Lung (tissue), 12 donors: ENCODE results near the gene BANK1. TPM values are rescaled to one million over a fixed set of nuclear protein-coding genes. Genes with fewer than 3 reads are reported as not detected.

Experiments
- ATAC-seq: fragments of 200-7000 bp; cut with Tn5 transposase; one replicate; pipeline ENCODE4 v1.9.1; 2020; ENCODE audit warnings: moderate number of reproducible peaks; ENCODE audit not compliant: insufficient read depth, low FRiP score
- DNase-seq, 3 donors: peaks; one replicate each; pipeline ENCODE4 v3.0.0-alpha.2; 2013 to 2017
- H3K27ac ChIP-seq, 2 donors: one replicate each; pipeline ENCODE4 v1.5.1; 2013; ENCODE audit warnings: mild to moderate bottlenecking in 2 of 2, moderate library complexity in 2 of 2, control low read depth in 1 of 2, inconsistent platforms in 1 of 2, low read depth in 1 of 2, low read length in 1 of 2
- H3K27me3 ChIP-seq, 3 donors: one replicate each; pipeline ENCODE4 v1.5.1; 2013; ENCODE audit warnings: low read length in 2 of 3; ENCODE audit not compliant: control insufficient read depth in 3 of 3, insufficient read depth in 3 of 3
- H3K36me3 ChIP-seq, 4 donors: one replicate each; pipeline ENCODE4 v1.5.1; 2013; ENCODE audit warnings: low read length in 4 of 4, mild to moderate bottlenecking in 1 of 4, moderate library complexity in 1 of 4; ENCODE audit not compliant: control insufficient read depth in 4 of 4, insufficient read depth in 4 of 4
- H3K4me1 ChIP-seq, 5 donors: one replicate each; pipeline ENCODE4 v1.5.1; 2013; ENCODE audit warnings: low read length in 5 of 5, mild to moderate bottlenecking in 2 of 5, moderate library complexity in 1 of 5; ENCODE audit not compliant: control insufficient read depth in 5 of 5, insufficient read depth in 5 of 5
- H3K4me3 ChIP-seq: one replicate; pipeline ENCODE4 v1.5.1; 2013; ENCODE audit warnings: mild to moderate bottlenecking, control low read depth, moderate library complexity
- H3K9ac ChIP-seq, 2 donors: one replicate each; pipeline ENCODE4 v1.5.1; 2013; ENCODE audit warnings: low read length in 2 of 2, control low read depth in 1 of 2; ENCODE audit not compliant: insufficient read depth in 1 of 2
- H3K9me3 ChIP-seq, 4 donors: one replicate each; pipeline ENCODE4 v1.5.1; 2013; ENCODE audit warnings: low read length in 3 of 4, mild to moderate bottlenecking in 1 of 4, moderate library complexity in 1 of 4; ENCODE audit not compliant: control insufficient read depth in 4 of 4, insufficient read depth in 3 of 4
- WGBS, 2 donors: extraction: QIAGEN DNeasy Blood & Tissue Kit; methylation state at CpG; one replicate each; pipeline ENCODE4 v1.1.7; 2013; 5-methylcytosine and 5-hydroxymethylcytosine counted together
- polyA plus RNA-seq, 2 donors: library from polyadenylated mRNA; stranded (reverse); fragments of 200-250 nt; gene quantifications; one replicate each; pipeline ENCODE4 v1.2.1, GENCODE V29; 2013
- total RNA-seq, 2 donors: library from RNA; depleted of rRNA in 1 of 2; stranded (reverse); fragments of >200 nt in 1 of 2; gene quantifications; one replicate each; pipeline ENCODE4 v1.2.1, GENCODE V29; 2014 to 2021
- TF ChIP-seq, protein P1 (sequence below): IDR thresholded peaks from 2 replicates; pipeline ENCODE4 v1.5.1; 2012; ENCODE audit warnings: mild to moderate bottlenecking; ENCODE audit errors: control extremely low read depth, extremely low read depth
- donor health status: control.
- donor health status: control.
- donor health status: Bipolar disorder and iron deficiency.
- donor health status: healthy.
- donor health status: DM: yes; HTN: yes; CAD: no.

BANK1 gene
- total and polyA plus RNA-seq, 4 donors: 7.0 to 20.5 (median 8.9) TPM

DNA sequence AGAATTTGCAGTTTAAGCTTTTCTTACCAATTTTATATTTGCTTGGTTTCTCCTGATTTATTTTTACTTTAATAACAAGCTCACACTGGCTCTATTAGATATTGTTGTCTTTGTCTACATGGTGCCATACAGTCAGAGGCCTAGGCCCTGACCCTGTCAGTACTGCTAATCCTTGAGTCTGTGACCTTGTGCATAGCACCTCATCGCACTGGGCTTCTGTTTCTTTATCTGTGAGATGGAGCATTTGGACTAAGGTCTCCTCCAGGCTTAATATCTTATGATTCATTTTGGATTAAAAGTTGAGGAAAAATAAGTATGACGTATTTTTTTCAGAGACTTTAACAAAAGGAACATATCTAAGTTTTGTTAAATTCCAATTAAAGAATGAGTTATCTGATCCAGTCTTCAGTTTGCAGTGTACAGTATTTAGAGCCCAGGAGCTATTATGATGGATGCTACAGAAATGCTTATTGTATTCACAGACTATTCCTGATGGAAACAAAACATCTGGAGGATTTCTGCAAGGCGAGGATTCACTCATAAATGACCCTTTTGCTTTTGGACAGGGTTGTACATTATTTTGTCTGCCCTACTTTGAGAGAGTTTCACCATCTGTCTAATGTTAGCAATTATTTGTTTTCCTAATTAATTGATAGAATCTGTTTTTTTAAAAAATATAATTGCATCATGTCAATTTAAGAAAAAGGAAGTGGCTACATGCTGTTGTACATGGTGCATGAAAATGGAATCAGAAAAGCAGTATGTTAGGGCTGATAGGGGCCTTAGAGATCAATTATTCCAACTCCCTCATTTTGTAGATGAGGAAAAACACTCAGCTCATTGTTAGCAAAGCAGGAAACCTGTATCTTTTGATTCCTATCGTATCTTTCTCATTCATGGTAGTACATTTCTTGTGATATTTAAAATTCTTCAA is 203.6 kb downstream of the BANK1 start:
- ATAC-seq (no peak), DNase-seq (peak in 2 of 3 donors; percentile 47 to 78)
- no peak overlapping the region for H3K27ac ChIP-seq
- TF ChIP-seq, protein P1, sequence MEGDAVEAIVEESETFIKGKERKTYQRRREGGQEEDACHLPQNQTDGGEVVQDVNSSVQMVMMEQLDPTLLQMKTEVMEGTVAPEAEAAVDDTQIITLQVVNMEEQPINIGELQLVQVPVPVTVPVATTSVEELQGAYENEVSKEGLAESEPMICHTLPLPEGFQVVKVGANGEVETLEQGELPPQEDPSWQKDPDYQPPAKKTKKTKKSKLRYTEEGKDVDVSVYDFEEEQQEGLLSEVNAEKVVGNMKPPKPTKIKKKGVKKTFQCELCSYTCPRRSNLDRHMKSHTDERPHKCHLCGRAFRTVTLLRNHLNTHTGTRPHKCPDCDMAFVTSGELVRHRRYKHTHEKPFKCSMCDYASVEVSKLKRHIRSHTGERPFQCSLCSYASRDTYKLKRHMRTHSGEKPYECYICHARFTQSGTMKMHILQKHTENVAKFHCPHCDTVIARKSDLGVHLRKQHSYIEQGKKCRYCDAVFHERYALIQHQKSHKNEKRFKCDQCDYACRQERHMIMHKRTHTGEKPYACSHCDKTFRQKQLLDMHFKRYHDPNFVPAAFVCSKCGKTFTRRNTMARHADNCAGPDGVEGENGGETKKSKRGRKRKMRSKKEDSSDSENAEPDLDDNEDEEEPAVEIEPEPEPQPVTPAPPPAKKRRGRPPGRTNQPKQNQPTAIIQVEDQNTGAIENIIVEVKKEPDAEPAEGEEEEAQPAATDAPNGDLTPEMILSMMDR: no peak
- no peaks in the 10 kb centered on the region for H3K27me3 ChIP-seq
- H3K9ac ChIP-seq: no peak overlapping the region
- no peaks in the 10 kb centered on the region for H3K36me3 ChIP-seq
- WGBS, 2 donors: 73 to 85% methylated on average over 4 of the region's 4 CpGs
- H3K9me3 ChIP-seq: no peaks in the 10 kb centered on the region
- H3K4me1 ChIP-seq: peaks cover 0 to 9% (median 0%) of the 10 kb centered on the region in 5 donors
- H3K4me3 ChIP-seq: no peak overlapping the region

DNA sequence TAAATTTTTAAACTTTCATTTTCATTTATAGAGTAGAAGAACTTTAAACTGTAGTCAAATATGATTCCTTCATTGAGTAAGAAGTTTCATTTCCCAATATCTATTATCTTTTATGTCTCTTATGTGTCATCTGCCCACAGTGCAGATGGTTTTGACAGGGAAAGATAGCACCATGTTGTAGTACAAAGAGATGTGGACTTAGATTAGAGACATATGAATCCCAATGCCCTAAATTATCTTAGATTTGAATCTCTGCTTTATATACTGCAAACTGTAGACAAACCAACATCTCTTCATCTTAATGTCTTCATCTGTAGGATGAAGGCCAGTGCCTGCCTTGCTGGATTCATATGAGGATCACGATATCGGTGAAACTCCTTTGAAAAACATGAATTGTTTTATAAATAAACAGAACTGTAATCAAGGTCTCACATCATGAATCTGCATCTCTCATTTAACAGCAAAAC is 217.5 kb downstream of the BANK1 start:
- no peak overlapping the region for H3K27ac ChIP-seq
- H3K27me3 ChIP-seq: no peaks in the 10 kb centered on the region
- WGBS, 2 donors: 75 to 79% methylated on average over 2 of the region's 2 CpGs
- H3K36me3 ChIP-seq: no peaks in the 10 kb centered on the region
- peaks cover 0 to 5% (median 0%) of the 10 kb centered on the region in 5 donors for H3K4me1 ChIP-seq
- DNase-seq (peak in 1 of 3 donors; percentile 1), ATAC-seq (no peak)
- H3K9ac ChIP-seq: no peak overlapping the region
- TF ChIP-seq, protein P1: no peak
- no peak overlapping the region for H3K4me3 ChIP-seq
- peaks cover 0 to 1% (median 0%) of the 10 kb centered on the region in 4 donors for H3K9me3 ChIP-seq

DNA sequence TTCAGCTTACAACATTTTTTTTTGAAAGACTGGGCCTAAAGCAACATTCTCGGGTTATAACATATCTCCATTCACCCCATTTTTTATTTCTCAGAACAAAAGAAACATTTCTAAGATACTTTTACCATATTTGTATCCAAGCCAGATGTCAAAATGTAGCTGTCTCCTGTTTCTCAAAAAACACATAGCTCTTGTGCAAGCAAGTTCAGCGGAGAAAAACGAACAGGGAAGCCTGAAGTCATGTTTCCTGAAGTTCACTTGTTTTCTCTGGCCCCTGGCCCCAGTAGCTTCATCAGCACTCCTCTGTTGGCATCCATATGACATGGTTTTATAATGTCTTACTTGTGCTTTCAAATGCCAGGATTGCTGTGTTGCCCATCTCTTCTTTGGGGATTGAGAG is 218.2 kb downstream of the BANK1 start:
- TF ChIP-seq, protein P1: no peak
- 57 to 65% methylated on average over 3 of the region's 3 CpGs for WGBS, 2 donors

More for the DNA sequence above, 218.2 kb downstream of the BANK1 start:
- Histone ChIP-seq H3K27me3 (no peaks in the 10 kb centered on the region), H3K9ac (no peak overlapping the region), H3K27ac (no peak overlapping the region), H3K36me3 (no peaks in the 10 kb centered on the region), H3K9me3 (no peaks in the 10 kb centered on the region), H3K4me3 (no peak overlapping the region), H3K4me1 (peaks cover 0 to 5% (median 0%) of the 10 kb centered on the region in 5 donors)
- no peak for ATAC-seq
- DNase-seq: peak in 2 of 3 donors; percentile 12 to 28
